ENCODE results near the gene ZNF92. TPM values are rescaled to one million over a fixed set of nuclear protein-coding genes. Genes with fewer than 3 reads are reported as not detected.
"Not testable (repeated sequence)": the region's sequence is repeated elsewhere in the genome, so short reads cannot be mapped to it uniquely, and the experiment has no call there.

Gene ZNF92
- total RNA-seq, 1 donor from 2014 or later = 12.9 TPM

GRCh38 chr7:65438598-65438997, 64.9 kb downstream of the ZNF92 start:
- H3K4me1 Mint-ChIP-seq = no peaks in the 10 kb centered on the region
- H3K9me3 Mint-ChIP-seq = peaks cover under 1% of the 10 kb centered on the region
- H3K27ac Mint-ChIP-seq = no peak overlapping the region
- no peak for DNase-seq
- no peaks in the 10 kb centered on the region for H3K27me3 Mint-ChIP-seq
- H3K36me3 Mint-ChIP-seq (ENCODE audit: low read depth) = no peaks in the 10 kb centered on the region
- intact Hi-C loops (cut with micrococcal nuclease) = no loop called here
- no peak overlapping the region for H3K4me3 Mint-ChIP-seq

DNA sequence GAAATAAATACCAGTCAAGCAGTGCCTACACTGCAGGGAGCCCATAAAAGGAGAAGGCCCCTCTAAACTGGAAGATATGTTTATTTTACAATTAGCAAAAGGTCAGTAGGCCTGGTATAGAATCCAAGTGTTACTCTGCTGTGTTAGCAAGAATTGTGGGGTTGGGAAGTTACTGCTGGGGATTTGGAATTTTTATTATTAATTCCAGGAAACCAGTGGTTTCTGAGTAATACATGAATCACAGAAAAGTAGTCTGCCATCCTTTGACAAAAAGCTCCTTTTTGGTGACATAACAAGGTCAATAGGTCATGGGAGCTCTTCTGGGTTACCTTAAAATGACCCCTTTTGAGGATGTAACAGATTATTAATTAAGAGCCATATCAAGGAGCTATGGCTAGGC, 67.4 kb downstream of the ZNF92 start:
- Mint-ChIP-seq H3K4me3 (no peak overlapping the region), H3K4me1 (no peaks in the 10 kb centered on the region)

DNA sequence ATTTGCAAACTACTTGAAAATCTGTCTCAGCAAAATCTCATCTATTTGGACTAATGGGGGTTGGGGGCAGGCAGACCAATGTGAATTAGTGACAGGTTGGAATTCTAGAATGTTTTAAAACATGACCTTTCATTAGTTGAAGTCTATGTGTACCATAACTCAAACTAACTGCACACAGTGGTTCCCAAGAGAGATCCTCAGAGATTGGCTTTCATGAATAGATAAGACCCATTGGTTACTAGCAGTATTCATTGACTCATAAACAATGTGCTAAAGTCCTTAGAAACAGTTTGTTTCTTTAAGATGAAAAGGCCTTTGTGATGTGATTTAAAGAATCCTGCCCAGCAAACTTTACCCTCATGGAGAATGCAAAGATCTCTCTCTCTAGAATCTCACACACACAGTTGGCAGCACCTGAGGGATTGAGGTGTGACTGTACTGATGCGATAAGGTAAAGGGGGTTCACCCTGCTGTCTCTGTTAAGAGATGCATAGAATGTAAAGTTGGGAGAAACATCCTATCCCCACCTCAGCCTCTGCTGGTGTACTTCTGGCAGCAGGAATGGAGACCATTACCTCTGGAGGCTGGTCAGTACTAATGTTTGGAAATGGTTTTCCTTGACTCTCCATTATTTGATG, 70.7 kb downstream of the ZNF92 start:
- no peaks in the 10 kb centered on the region for H3K27me3 Mint-ChIP-seq
- no peaks in the 10 kb centered on the region for H3K4me1 Mint-ChIP-seq
- peaks cover 9% of the 10 kb centered on the region for H3K9me3 Mint-ChIP-seq
- DNase-seq = no peak
- no peak overlapping the region for H3K4me3 Mint-ChIP-seq
- H3K36me3 Mint-ChIP-seq (ENCODE audit: low read depth) = no peaks in the 10 kb centered on the region
- intact Hi-C loops (cut with micrococcal nuclease) = no loop called here
- no peak overlapping the region for H3K27ac Mint-ChIP-seq

More for the DNA sequence above, 67.4 kb downstream of the ZNF92 start:
- intact Hi-C loops (cut with micrococcal nuclease) = no loop called here
- H3K9me3 Mint-ChIP-seq = peaks cover 5% of the 10 kb centered on the region
- H3K27me3 Mint-ChIP-seq = no peaks in the 10 kb centered on the region
- no peak for DNase-seq
- H3K27ac Mint-ChIP-seq = no peak overlapping the region
- no peaks in the 10 kb centered on the region for H3K36me3 Mint-ChIP-seq (ENCODE audit: low read depth)

- no peak overlapping the region for H3K27ac Mint-ChIP-seq
- no peak overlapping the region for H3K4me3 Mint-ChIP-seq
- H3K36me3 Mint-ChIP-seq (ENCODE audit: low read depth) = no peaks in the 10 kb centered on the region
- no peaks in the 10 kb centered on the region for H3K4me1 Mint-ChIP-seq
- intact Hi-C loops (cut with micrococcal nuclease) = no loop called here
- H3K9me3 Mint-ChIP-seq = peaks cover 9% of the 10 kb centered on the region
- peaks cover 1% of the 10 kb centered on the region for H3K27me3 Mint-ChIP-seq
- DNase-seq = no peak
These were observed 71.5 kb downstream of the ZNF92 start for GRCh38 chr7:65444899-65445823.

DNA sequence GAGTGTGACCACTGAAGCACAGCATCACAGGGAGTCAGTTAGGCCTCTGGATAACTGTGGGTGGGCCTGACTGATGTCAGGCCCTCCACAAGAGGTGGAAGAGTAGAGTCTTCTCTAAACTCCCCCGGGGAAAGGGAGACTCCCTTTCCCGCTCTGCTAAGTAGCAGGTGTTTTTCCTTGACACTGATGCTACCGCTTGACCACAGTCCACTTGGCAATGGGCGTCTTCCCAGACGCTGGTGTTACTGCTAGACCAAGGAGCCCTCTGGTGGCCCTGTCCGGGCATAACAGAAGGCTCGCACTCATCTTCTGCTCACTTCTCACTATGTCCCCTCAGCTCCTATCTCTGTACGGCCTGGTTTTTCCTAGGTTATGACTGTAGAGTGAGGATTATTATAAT, 73.4 kb downstream of the ZNF92 start:
- H3K9me3 Mint-ChIP-seq; H3K27ac Mint-ChIP-seq; H3K4me1 Mint-ChIP-seq; intact Hi-C loops (cut with micrococcal nuclease); H3K27me3 Mint-ChIP-seq; DNase-seq; H3K4me3 Mint-ChIP-seq; H3K36me3 Mint-ChIP-seq (ENCODE audit: low read depth): not testable (repeated sequence)

- Mint-ChIP-seq H3K9me3 (peaks cover 9% of the 10 kb centered on the region), H3K27me3 (peaks cover 6% of the 10 kb centered on the region), H3K4me3 (no peak overlapping the region), H3K36me3 (ENCODE audit: low read depth) (no peaks in the 10 kb centered on the region), H3K27ac (no peak overlapping the region), H3K4me1 (no peaks in the 10 kb centered on the region)
- DNase-seq = no peak
- intact Hi-C loops (cut with micrococcal nuclease) = no loop called here
These were observed 75.3 kb downstream of the ZNF92 start for GRCh38 chr7:65448816-65449504.

GRCh38 chr7:65449505-65449852, 75.8 kb downstream of the ZNF92 start:
- Mint-ChIP-seq H3K27me3 (peaks cover 10% of the 10 kb centered on the region), H3K4me3 (no peak overlapping the region), H3K36me3 (ENCODE audit: low read depth) (no peaks in the 10 kb centered on the region), H3K4me1 (no peaks in the 10 kb centered on the region), H3K9me3 (peaks cover 9% of the 10 kb centered on the region), H3K27ac (no peak overlapping the region)
- DNase-seq = no peak
- intact Hi-C loops (cut with micrococcal nuclease) = no loop called here
